ENCODE results near the gene SAMD4B.

DNA sequence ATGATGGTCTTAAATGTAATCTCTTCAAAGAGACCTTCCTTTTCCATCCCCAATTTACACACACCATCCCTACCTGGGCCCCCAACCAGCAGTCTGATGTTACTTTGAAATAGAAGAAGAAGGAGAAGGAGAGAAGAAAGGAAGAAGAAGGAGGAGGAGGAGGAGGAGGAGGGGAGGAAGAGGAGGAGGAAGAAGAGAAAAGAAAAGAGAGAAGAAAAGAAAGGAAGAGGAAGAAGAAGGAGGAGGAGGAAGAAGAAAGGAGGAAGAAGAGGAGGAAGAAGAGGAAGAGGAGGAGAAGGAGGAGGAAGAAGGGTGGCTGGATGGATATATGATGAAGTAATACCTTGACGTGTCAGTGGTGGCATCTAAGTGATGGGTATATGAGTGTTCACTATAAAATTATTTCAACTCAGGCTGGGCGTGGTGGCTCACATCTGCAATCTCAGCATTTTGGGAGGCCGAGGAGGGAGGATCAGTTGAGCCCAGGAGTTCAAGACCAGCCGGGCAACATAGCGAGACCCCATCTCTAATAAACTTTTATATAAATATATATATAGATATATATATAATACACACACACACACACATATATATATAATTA lies 17.9 kb upstream of the SAMD4B start:
- TF ChIP-seq, protein P1, sequence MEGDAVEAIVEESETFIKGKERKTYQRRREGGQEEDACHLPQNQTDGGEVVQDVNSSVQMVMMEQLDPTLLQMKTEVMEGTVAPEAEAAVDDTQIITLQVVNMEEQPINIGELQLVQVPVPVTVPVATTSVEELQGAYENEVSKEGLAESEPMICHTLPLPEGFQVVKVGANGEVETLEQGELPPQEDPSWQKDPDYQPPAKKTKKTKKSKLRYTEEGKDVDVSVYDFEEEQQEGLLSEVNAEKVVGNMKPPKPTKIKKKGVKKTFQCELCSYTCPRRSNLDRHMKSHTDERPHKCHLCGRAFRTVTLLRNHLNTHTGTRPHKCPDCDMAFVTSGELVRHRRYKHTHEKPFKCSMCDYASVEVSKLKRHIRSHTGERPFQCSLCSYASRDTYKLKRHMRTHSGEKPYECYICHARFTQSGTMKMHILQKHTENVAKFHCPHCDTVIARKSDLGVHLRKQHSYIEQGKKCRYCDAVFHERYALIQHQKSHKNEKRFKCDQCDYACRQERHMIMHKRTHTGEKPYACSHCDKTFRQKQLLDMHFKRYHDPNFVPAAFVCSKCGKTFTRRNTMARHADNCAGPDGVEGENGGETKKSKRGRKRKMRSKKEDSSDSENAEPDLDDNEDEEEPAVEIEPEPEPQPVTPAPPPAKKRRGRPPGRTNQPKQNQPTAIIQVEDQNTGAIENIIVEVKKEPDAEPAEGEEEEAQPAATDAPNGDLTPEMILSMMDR (IDR thresholded peaks at IDR 0.05), result no peak
- no peak for TF ChIP-seq POLR2A (IDR thresholded peaks at IDR 0.05)
